MM.1S (cell line): ENCODE results near the gene TUBB2A.

Source experiments
- DNase-seq: peaks from one replicate; pipeline ENCODE4 v3.0.0-alpha.2; 2015
- H2AFZ ChIP-seq: fragments of 300-600 bp; sonication (generic); 2 replicates; pipeline ENCODE4 v1.6.0; 2016; ENCODE audit warnings: antibody characterized with exemption, low read length
- H3F3A ChIP-seq: fragments of 300-600 bp; sonication (generic); 2 replicates; pipeline ENCODE4 v1.6.1; 2016; ENCODE audit warnings: mild to moderate bottlenecking, antibody characterized with exemption, low read length, moderate library complexity, mixed read lengths; ENCODE audit not compliant: insufficient read depth
- H3K27ac ChIP-seq: fragments of 300-600 bp; sonication (generic); 2 replicates; pipeline ENCODE4 v1.5.1; 2016; ENCODE audit warnings: mild to moderate bottlenecking, low read length
- H3K27me3 ChIP-seq: fragments of 300-600 bp; sonication (generic); replicated peaks from 2 replicates; pipeline ENCODE4 v1.6.0; 2016; ENCODE audit warnings: low read length; ENCODE audit not compliant: insufficient read depth
- H3K36me3 ChIP-seq: fragments of 300-600 bp; sonication (generic); replicated peaks from 2 replicates; pipeline ENCODE4 v1.6.1; 2016; ENCODE audit warnings: mild to moderate bottlenecking, low read length, mixed read lengths; ENCODE audit not compliant: insufficient read depth
- H3K4me1 ChIP-seq: fragments of 300-600 bp; sonication (generic); 2 replicates; pipeline ENCODE4 v1.6.1; 2016; ENCODE audit warnings: low read length, mixed read lengths
- H3K4me2 ChIP-seq: fragments of 300-600 bp; sonication (generic); 2 replicates; pipeline ENCODE4 v1.6.0; 2016; ENCODE audit warnings: low read depth, low read length
- H3K4me3 ChIP-seq: fragments of 300-600 bp; sonication (generic); 2 replicates; pipeline ENCODE4 v1.5.1; 2016; ENCODE audit warnings: low read length, mixed read lengths
- H3K79me2 ChIP-seq: fragments of 300-600 bp; sonication (generic); 2 replicates; pipeline ENCODE4 v1.6.1; 2016; ENCODE audit warnings: mixed run types, low read length, mixed read lengths
- H3K9ac ChIP-seq: fragments of 300-600 bp; sonication (generic); 2 replicates; pipeline ENCODE4 v1.6.1; 2016; ENCODE audit warnings: low read length, mixed read lengths
- H3K9me2 ChIP-seq: fragments of 300-600 bp; sonication (generic); replicated peaks from 2 replicates; pipeline ENCODE4 v1.6.1; 2016; ENCODE audit warnings: mild to moderate bottlenecking, low read length, mixed read lengths; ENCODE audit not compliant: insufficient read depth
- H3K9me3 ChIP-seq: fragments of 300-600 bp; sonication (generic); replicated peaks from 2 replicates; pipeline ENCODE4 v1.6.1; 2016; ENCODE audit warnings: mild to moderate bottlenecking, low read length, mixed read lengths; ENCODE audit not compliant: insufficient read depth
- H4K20me1 ChIP-seq: fragments of 300-600 bp; sonication (generic); 2 replicates; pipeline ENCODE4 v1.6.1; 2016; ENCODE audit warnings: mild to moderate bottlenecking, low read length, moderate library complexity, mixed read lengths; ENCODE audit not compliant: insufficient read depth
- EZH2 ChIP-seq: fragments of 300-600 bp; sonication (generic); optimal IDR thresholded peaks from 2 replicates; pipeline ENCODE3; 2017; ENCODE audit warnings: low read depth, mild to moderate bottlenecking, antibody characterized with exemption, low read length, mixed read lengths
- EZH2phosphoT487 ChIP-seq: fragments of 300-600 bp; sonication (generic); IDR thresholded peaks from 2 replicates; pipeline ENCODE4 v1.6.1; 2018; ENCODE audit warnings: antibody characterized with exemption, low read length
- TF ChIP-seq, protein P1 (sequence below): fragments of 300-600 bp; sonication (generic); IDR thresholded peaks from 2 replicates; pipeline ENCODE4 v1.5.1; 2016; ENCODE audit warnings: antibody characterized with exemption, low read length, mixed read lengths

The TUBB2A gene

DNA sequence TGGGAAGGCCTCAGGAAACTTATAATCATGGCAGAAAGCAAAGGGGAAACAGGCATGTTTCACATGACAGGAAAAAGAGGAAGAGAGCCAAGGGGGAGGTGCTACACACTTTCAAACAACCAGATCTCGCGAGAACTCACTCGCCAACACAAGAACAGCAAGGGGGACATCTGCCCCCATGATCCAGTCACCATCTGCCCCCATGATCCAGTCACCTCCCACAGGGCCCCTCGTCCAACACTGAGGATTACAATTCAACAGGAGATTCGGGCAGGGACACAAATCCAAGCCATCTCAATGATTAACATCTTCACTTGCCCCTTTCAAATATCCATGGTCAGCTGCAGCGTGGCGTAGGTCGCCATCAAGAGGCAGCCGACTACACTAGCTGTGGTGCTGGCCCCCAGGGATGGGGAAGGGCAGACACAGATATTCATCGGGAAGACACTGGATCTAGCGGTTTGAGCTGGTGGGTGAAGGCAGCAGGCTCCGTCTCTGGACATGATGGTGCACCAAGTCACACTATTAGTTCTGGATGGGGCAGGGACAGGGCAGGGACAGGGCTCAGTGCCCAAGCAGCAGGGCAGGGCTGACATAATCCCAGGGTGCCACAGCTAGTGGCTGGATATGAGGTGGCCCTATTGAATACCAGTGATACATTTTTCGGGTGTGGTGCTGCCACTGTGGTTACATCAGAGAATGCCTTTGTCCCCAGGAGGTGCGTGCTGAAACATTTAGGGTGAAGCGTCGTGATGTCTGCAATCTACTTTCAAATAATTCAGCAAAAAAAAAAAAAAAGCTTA is 38.6 kb upstream of the TUBB2A start:
- H3K9me2 ChIP-seq = no peaks in the 10 kb centered on the region
- H3K9me3 ChIP-seq = no peaks in the 10 kb centered on the region
- DNase-seq = no peak
- H3K4me2 ChIP-seq = no peak overlapping the region
- no peak overlapping the region for H3K27ac ChIP-seq
- TF ChIP-seq, protein P1, sequence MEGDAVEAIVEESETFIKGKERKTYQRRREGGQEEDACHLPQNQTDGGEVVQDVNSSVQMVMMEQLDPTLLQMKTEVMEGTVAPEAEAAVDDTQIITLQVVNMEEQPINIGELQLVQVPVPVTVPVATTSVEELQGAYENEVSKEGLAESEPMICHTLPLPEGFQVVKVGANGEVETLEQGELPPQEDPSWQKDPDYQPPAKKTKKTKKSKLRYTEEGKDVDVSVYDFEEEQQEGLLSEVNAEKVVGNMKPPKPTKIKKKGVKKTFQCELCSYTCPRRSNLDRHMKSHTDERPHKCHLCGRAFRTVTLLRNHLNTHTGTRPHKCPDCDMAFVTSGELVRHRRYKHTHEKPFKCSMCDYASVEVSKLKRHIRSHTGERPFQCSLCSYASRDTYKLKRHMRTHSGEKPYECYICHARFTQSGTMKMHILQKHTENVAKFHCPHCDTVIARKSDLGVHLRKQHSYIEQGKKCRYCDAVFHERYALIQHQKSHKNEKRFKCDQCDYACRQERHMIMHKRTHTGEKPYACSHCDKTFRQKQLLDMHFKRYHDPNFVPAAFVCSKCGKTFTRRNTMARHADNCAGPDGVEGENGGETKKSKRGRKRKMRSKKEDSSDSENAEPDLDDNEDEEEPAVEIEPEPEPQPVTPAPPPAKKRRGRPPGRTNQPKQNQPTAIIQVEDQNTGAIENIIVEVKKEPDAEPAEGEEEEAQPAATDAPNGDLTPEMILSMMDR = no peak
- no peak for TF ChIP-seq EZH2
- TF ChIP-seq EZH2phosphoT487 = no peak
- no peak overlapping the region for H2AFZ ChIP-seq
- no peaks in the 10 kb centered on the region for H3F3A ChIP-seq
- H3K4me1 ChIP-seq = no peaks in the 10 kb centered on the region
- no peaks in the 10 kb centered on the region for H3K27me3 ChIP-seq
- H3K9ac ChIP-seq = no peak overlapping the region
- no peaks in the 10 kb centered on the region for H4K20me1 ChIP-seq
- no peaks in the 10 kb centered on the region for H3K36me3 ChIP-seq
- H3K79me2 ChIP-seq = no peaks in the 10 kb centered on the region
- H3K4me3 ChIP-seq = no peak overlapping the region

DNA sequence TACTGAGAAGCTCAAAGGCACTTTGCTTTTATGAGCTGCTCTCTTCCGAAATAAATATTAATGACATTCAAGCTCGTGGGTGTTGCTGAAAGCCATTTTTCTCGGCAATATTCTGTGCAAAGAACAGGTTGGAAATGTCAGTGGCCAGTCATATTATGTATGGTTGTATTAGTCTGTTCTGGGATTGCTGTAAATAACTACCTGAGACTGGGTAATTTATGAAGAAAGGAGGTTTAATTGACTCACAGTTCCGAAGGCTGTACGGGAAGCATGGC is 38.0 kb upstream of the TUBB2A start:
- no peak for DNase-seq
- Histone ChIP-seq H3K27ac (no peak overlapping the region), H3K9me3 (no peaks in the 10 kb centered on the region), H2AFZ (no peak overlapping the region), H3F3A (no peaks in the 10 kb centered on the region), H3K9me2 (no peaks in the 10 kb centered on the region), H3K9ac (no peak overlapping the region), H4K20me1 (no peaks in the 10 kb centered on the region), H3K4me1 (no peaks in the 10 kb centered on the region), H3K4me3 (no peak overlapping the region), H3K27me3 (no peaks in the 10 kb centered on the region), H3K79me2 (no peaks in the 10 kb centered on the region), H3K4me2 (no peak overlapping the region), H3K36me3 (no peaks in the 10 kb centered on the region)
- TF ChIP-seq EZH2phosphoT487 (no peak), EZH2 (no peak)
- TF ChIP-seq, protein P1 = no peak

DNA sequence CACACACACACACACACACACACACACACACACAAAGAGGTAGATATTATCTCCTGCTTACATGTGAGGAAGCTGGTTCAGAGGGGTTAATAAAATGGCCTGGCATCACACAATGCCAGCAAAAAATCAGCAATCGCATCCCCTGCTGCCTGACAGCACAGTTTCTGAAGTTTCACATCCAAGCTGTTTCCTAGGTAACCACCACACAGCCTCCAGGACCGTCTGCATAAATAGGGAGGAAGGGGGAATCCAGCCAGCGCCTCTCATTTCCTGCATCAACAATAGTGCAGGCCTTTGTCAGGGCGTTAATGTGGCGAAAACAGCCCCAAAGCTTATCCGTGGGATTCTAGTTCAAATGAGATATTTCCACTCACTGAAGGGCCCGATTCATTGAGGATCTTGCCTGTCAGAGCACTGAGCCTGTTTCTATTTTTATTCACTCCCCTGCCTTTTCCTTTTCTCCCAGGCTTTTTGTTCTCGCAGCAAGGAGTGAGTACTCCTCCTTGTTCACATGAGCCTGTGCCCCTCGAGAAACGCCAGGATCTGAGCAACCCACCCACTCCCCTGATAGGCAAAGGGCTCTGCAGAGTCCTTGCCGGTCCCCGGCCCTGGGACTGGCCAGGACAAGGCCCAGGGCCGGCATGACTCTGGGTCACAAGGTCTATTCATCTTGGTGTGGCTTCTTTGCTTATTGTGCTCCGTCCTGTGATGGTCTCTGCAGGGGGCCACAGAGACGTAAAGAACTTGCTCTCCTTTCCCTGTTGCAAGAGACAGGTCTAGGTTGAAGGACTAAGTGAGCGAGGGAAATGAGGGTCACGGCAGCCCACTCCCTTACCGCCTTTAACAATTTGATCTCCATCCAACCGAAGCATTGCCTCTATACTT is 37.4 kb upstream of the TUBB2A start:
- Histone ChIP-seq H3K9me3 (no peaks in the 10 kb centered on the region), H3K9ac (no peak overlapping the region), H4K20me1 (no peaks in the 10 kb centered on the region), H3K79me2 (no peaks in the 10 kb centered on the region), H3K27me3 (no peaks in the 10 kb centered on the region), H3K9me2 (no peaks in the 10 kb centered on the region), H2AFZ (no peak overlapping the region), H3K27ac (no peak overlapping the region), H3K4me3 (no peak overlapping the region), H3K4me2 (no peak overlapping the region), H3F3A (no peaks in the 10 kb centered on the region), H3K4me1 (no peaks in the 10 kb centered on the region), H3K36me3 (no peaks in the 10 kb centered on the region)
- DNase-seq = no peak
- TF ChIP-seq, protein P1 = no peak
- TF ChIP-seq EZH2 (no peak), EZH2phosphoT487 (no peak)
